Spleen (tissue), 11 donors: Measurements from ENCODE around the gene DIAPH1. TPM values are rescaled to one million over a fixed set of nuclear protein-coding genes. Genes with fewer than 3 reads are reported as not detected.

Experiments used
- DNase-seq: peaks from one replicate; pipeline ENCODE4 v3.0.0-alpha.2; 2020
- H3K27ac ChIP-seq, 8 donors: fragments of 200-600 bp; sonication (generic) in 7 of 8; 1 replicate in 4 of 8; 2 replicates in 4 of 8; pipeline versions ENCODE4 v1.5.0 to v1.8.0; 2016 to 2021; ENCODE audit warnings: inconsistent platforms in 4 of 8, mild to moderate bottlenecking in 4 of 8, moderate library complexity in 1 of 8
- H3K27me3 ChIP-seq, 7 donors: fragments of 200-600 bp; sonication (generic) in 6 of 7; replicated peaks in 1 of 7; 1 replicate in 4 of 7; 2 replicates in 3 of 7; pipeline versions ENCODE4 v1.5.0 to v1.8.0; 2016 to 2021; ENCODE audit warnings: inconsistent platforms in 3 of 7, mild to moderate bottlenecking in 1 of 7
- H3K36me3 ChIP-seq, 6 donors: fragments of 200-600 bp; sonication (generic) in 5 of 6; 1 replicate in 4 of 6; 2 replicates in 2 of 6; pipeline versions ENCODE4 v1.5.0 to v1.8.0; 2016 to 2021; ENCODE audit warnings: inconsistent platforms in 2 of 6
- H3K4me1 ChIP-seq, 6 donors: fragments of 200-600 bp; sonication (generic) in 5 of 6; 1 replicate in 3 of 6; 2 replicates in 3 of 6; pipeline versions ENCODE4 v1.5.0 to v1.8.0; 2016 to 2021; ENCODE audit warnings: inconsistent platforms in 3 of 6
- H3K4me3 ChIP-seq, 8 donors: fragments of 200-600 bp; sonication (generic) in 7 of 8; 1 replicate in 4 of 8; 2 replicates in 4 of 8; pipeline versions ENCODE4 v1.5.0 to v1.8.0; 2016 to 2021; ENCODE audit warnings: inconsistent platforms in 4 of 8, mild to moderate bottlenecking in 4 of 8, moderate library complexity in 2 of 8
- H3K9me3 ChIP-seq, 8 donors: fragments of 200-600 bp; sonication (generic) in 7 of 8; 1 replicate in 4 of 8; 2 replicates in 4 of 8; pipeline versions ENCODE4 v1.5.0 to v1.8.0; 2016 to 2021; ENCODE audit warnings: inconsistent platforms in 4 of 8
- POLR2A ChIP-seq, 3 donors: fragments of 450-650 bp; IDR thresholded peaks; one replicate each; pipeline ENCODE4 v1.5.1; 2017; ENCODE audit warnings: antibody characterized with exemption in 3 of 3, mild to moderate bottlenecking in 1 of 3
- POLR2AphosphoS5 ChIP-seq, 3 donors: sonication (generic); formaldehyde crosslinking; IDR thresholded peaks; one replicate each; pipeline ENCODE4 v1.5.1; 2017; ENCODE audit warnings: antibody characterized with exemption in 3 of 3
- whole genome bisulfite sequencing, 5 donors: extraction: QIAGEN DNeasy Blood & Tissue Kit in 3 of 5; methylation state at CpG; one replicate each; pipeline versions ENCODE4 v1.1.5 to v1.1.7; 2013 to 2018; 5-methylcytosine and 5-hydroxymethylcytosine counted together
- intact Hi-C: fragments of 100-400 bp; cut with DNase I; formaldehyde crosslinking; loops from one replicate; pipeline ENCODE4 v1.15.0; 2023; ENCODE audit warnings: low total_unique reads
- polyA plus RNA-seq, 3 donors: library from polyadenylated mRNA; stranded (reverse); fragments of 200-250 nt; gene quantifications; one replicate each; pipeline ENCODE4 v1.2.1, GENCODE V29; 2013
- total RNA-seq, 7 donors: library from RNA; depleted of rRNA in 3 of 7; stranded (reverse); fragments of >200 nt in 3 of 7; fragmentation: NEBNext Ultra II Directional in 4 of 7; extraction: Animal tissue kit (Norgen Biotek cat#: 25700) in 4 of 7; gene quantifications; one replicate each; pipeline versions ENCODE4 v1.1.0 to v1.2.1, GENCODE V29; 2016 to 2021
- TF ChIP-seq, protein P1 (sequence below), 11 experiments: fragments of 200-600 bp in 7 of 11; fragments of 450-650 bp in 4 of 11; sonication (generic) in 4 of 11; IDR thresholded peaks in 8 of 11; conservative IDR thresholded peaks in 3 of 11; 1 replicate in 7 of 11; 2 replicates in 4 of 11; pipeline versions ENCODE4 v1.4.0 to v1.8.0; 2016 to 2021; ENCODE audit warnings: antibody characterized with exemption in 11 of 11, inconsistent platforms in 4 of 11, mild to moderate bottlenecking in 1 of 11
- donor health status: healthy with polysubstance abuse.
- donor health status: DM: no; HTN: no; CAD: no; lungs with moderate emphysema.
- donor health status: DM: no; HTN: no; CAD: no.
- donor health status: Bipolar disorder and iron deficiency.
- donor health status: healthy.
- donor health status: DM: no; HTN: no; CAD: no.
- donor health status: DM: yes; HTN: yes; CAD: no.

Gene DIAPH1
- total and polyA plus RNA-seq, 10 donors = 35.4 to 123 (median 81.5) TPM

GRCh38 chr5:141534492-141535213 is 84.1 kb downstream of the DIAPH1 start:
- intact Hi-C loops = no loop called here
- H3K9me3 ChIP-seq = no peaks in the 10 kb centered on the region
- TF ChIP-seq POLR2AphosphoS5 (IDR thresholded peaks at IDR 0.05) (no peak), POLR2A (IDR thresholded peaks at IDR 0.05) (no peak)
- TF ChIP-seq, protein P1, sequence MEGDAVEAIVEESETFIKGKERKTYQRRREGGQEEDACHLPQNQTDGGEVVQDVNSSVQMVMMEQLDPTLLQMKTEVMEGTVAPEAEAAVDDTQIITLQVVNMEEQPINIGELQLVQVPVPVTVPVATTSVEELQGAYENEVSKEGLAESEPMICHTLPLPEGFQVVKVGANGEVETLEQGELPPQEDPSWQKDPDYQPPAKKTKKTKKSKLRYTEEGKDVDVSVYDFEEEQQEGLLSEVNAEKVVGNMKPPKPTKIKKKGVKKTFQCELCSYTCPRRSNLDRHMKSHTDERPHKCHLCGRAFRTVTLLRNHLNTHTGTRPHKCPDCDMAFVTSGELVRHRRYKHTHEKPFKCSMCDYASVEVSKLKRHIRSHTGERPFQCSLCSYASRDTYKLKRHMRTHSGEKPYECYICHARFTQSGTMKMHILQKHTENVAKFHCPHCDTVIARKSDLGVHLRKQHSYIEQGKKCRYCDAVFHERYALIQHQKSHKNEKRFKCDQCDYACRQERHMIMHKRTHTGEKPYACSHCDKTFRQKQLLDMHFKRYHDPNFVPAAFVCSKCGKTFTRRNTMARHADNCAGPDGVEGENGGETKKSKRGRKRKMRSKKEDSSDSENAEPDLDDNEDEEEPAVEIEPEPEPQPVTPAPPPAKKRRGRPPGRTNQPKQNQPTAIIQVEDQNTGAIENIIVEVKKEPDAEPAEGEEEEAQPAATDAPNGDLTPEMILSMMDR (IDR thresholded peaks at IDR 0.05 in 8 of 11, conservative IDR thresholded peaks at IDR 0.05 in 3 of 11) = no peak
- peaks cover 0 to 11% (median 10%) of the 10 kb centered on the region in 6 donors for H3K4me1 ChIP-seq
- H3K27me3 ChIP-seq = no peaks in the 10 kb centered on the region
- 95 to 97% (median 96%) methylated on average over 4 of the region's 4 CpGs for WGBS, 5 donors
- no peak overlapping the region for H3K27ac ChIP-seq
- peaks cover 0 to 92% (median 25%) of the 10 kb centered on the region in 6 donors for H3K36me3 ChIP-seq
- H3K4me3 ChIP-seq = no peak overlapping the region
- no peak for DNase-seq

GRCh38 chr5:141533897-141534296 is 84.9 kb downstream of the DIAPH1 start:
- Histone ChIP-seq H3K4me1 (peaks cover 0 to 19% (median 11%) of the 10 kb centered on the region in 6 donors), H3K4me3 (no peak overlapping the region), H3K36me3 (peaks cover 0 to 92% (median 31%) of the 10 kb centered on the region in 6 donors), H3K27me3 (no peaks in the 10 kb centered on the region), H3K27ac (no peak overlapping the region), H3K9me3 (no peaks in the 10 kb centered on the region)
- WGBS, 5 donors = 96 to 100% (median 97%) methylated on average over 1 of the region's 1 CpG
- no peak for DNase-seq
- TF ChIP-seq POLR2AphosphoS5 (IDR thresholded peaks at IDR 0.05) = no peak
- TF ChIP-seq, protein P1 (IDR thresholded peaks at IDR 0.05 in 8 of 11, conservative IDR thresholded peaks at IDR 0.05 in 3 of 11) = no peak
- no peak for TF ChIP-seq POLR2A (IDR thresholded peaks at IDR 0.05)
- intact Hi-C loops = no loop called here

GRCh38 chr5:141532726-141533125 is 86.1 kb downstream of the DIAPH1 start:
- H3K9me3 ChIP-seq = no peaks in the 10 kb centered on the region
- no peak overlapping the region for H3K4me3 ChIP-seq
- H3K27me3 ChIP-seq = no peaks in the 10 kb centered on the region
- no peak for DNase-seq
- H3K27ac ChIP-seq = no peak overlapping the region
- no peak for TF ChIP-seq POLR2A (IDR thresholded peaks at IDR 0.05)
- TF ChIP-seq, protein P1 (IDR thresholded peaks at IDR 0.05 in 8 of 11, conservative IDR thresholded peaks at IDR 0.05 in 3 of 11) = no peak
- no peak for TF ChIP-seq POLR2AphosphoS5 (IDR thresholded peaks at IDR 0.05)
- H3K36me3 ChIP-seq = peaks cover 0 to 96% (median 42%) of the 10 kb centered on the region in 6 donors
- 98 to 100% (median 100%) methylated on average over 1 of the region's 1 CpG for WGBS, 5 donors
- intact Hi-C loops = no loop called here
- H3K4me1 ChIP-seq = peaks cover 0 to 29% (median 12%) of the 10 kb centered on the region in 6 donors

- 62 to 78% (median 70%) methylated on average over 7 of the region's 7 CpGs for WGBS, 5 donors
- Histone ChIP-seq H3K4me3 (no peak overlapping the region), H3K27me3 (no peaks in the 10 kb centered on the region), H3K27ac (peak overlapping the region in 4 of 8 donors; percentile 0 to 45 (median 36)), H3K9me3 (no peaks in the 10 kb centered on the region), H3K4me1 (peaks cover under 1 to 39% (median 19%) of the 10 kb centered on the region in 6 donors), H3K36me3 (peaks cover 0 to 100% (median 63%) of the 10 kb centered on the region in 6 donors)
- intact Hi-C loops = no loop called here
- no peak for DNase-seq
- TF ChIP-seq, protein P1 (IDR thresholded peaks at IDR 0.05 in 8 of 11, conservative IDR thresholded peaks at IDR 0.05 in 3 of 11) = no peak
- TF ChIP-seq POLR2AphosphoS5 (IDR thresholded peaks at IDR 0.05) = peak in 2 of 3 donors; percentile 7 to 47
- no peak for TF ChIP-seq POLR2A (IDR thresholded peaks at IDR 0.05)
Observed at GRCh38 chr5:141529873-141530272, 88.9 kb downstream of the DIAPH1 start.
